ENCODE measurements around the gene ASXL3. TPM values are rescaled to one million over a fixed set of nuclear protein-coding genes. Genes with fewer than 3 reads are reported as not detected.

The ASXL3 gene
- total and polyA plus RNA-seq, 9 of the 15 experiments (the other 6 are each of a cell fraction or from before 2014, with no cell fraction given) = not detected

GRCh38 chr18:33781429-33781828 lies 203.4 kb downstream of the ASXL3 start:
- no peak for FAIRE-seq
- H3K27ac ChIP-seq (ENCODE audit: extremely low read depth, low read depth, low read length) = no peak overlapping the region
- no peak for DNase-seq (ENCODE audit: extremely low read depth in 1 of 4, low spot score in 3 of 4)
- H3K4me1 ChIP-seq (replicated peaks in 1 of 2; ENCODE audit: control insufficient read depth in 2 of 2, insufficient read depth in 2 of 2, low read length in 2 of 2) = no peaks in the 10 kb centered on the region
- H3K79me2 ChIP-seq (ENCODE audit: control insufficient read depth, insufficient read depth, low read length) = no peaks in the 10 kb centered on the region
- ChIA-PET CTCF (ENCODE audit: low intra/inter-chr PET ratio) (no interaction called here), POLR2A (no interaction called here)
- H3K9me1 ChIP-seq (ENCODE audit: control insufficient read depth, insufficient read depth, low read length) = no peaks in the 10 kb centered on the region
- H3K4me2 ChIP-seq (ENCODE audit: insufficient read depth, low read length) = no peak overlapping the region
- H3K4me3 ChIP-seq = no peak overlapping the region
- H2AFZ ChIP-seq (ENCODE audit: low read depth, low read length) = no peak overlapping the region
- BruUV-seq (replicated peaks) = no TSS peak
- no peak for TF ChIP-seq FOSL1 (tag; conservative IDR thresholded peaks at IDR 0.05)
- no peak for TF ChIP-seq MAFK (IDR thresholded peaks at IDR 0.05; ENCODE audit: low read length)
- TF ChIP-seq KLF1 (tag; IDR thresholded peaks at IDR 0.05) = no peak
- TF ChIP-seq TBP (optimal IDR thresholded peaks at IDR 0.05; ENCODE audit: low read depth, low read length) = no peak
- no peak for TF ChIP-seq MCM5 (IDR thresholded peaks at IDR 0.05; ENCODE audit: low read depth)
- TF ChIP-seq ZNF655 (CRISPR knock-in tag; IDR thresholded peaks at IDR 0.05) = no peak
- no peak for TF ChIP-seq PRMT5 (CRISPR knock-in tag; IDR thresholded peaks at IDR 0.05)
- no peak for TF ChIP-seq BRF1 (IDR thresholded peaks at IDR 0.05; ENCODE audit: borderline replicate concordance, extremely low read depth, insufficient read length)
- TF ChIP-seq C11orf30 (IDR thresholded peaks at IDR 0.05; ENCODE audit: low read depth) = no peak
- no peak for TF ChIP-seq CHD4 (IDR thresholded peaks at IDR 0.05; ENCODE audit: insufficient read depth, insufficient replicate concordance, low read depth, low read length, poor library complexity, severe bottlenecking)
- no peak for TF ChIP-seq SREBF2 (CRISPR knock-in tag; IDR thresholded peaks at IDR 0.05)
- no peak for TF ChIP-seq PPARD (CRISPR knock-in tag; IDR thresholded peaks at IDR 0.05)
- TF ChIP-seq EWSR1 (IDR thresholded peaks at IDR 0.05; ENCODE audit: borderline replicate concordance, low read depth, partially characterized antibody) = no peak
- TF ChIP-seq IRF1 (CRISPR knock-in tag; IDR thresholded peaks at IDR 0.05; ENCODE audit: borderline replicate concordance) = no peak
- TF ChIP-seq KHSRP (IDR thresholded peaks at IDR 0.05) = no peak
- TF ChIP-seq GTF2A2 (tag; IDR thresholded peaks at IDR 0.05) = no peak
- TF ChIP-seq ZHX1 (conservative IDR thresholded peaks at IDR 0.05; ENCODE audit: low read length) = no peak
- no peak for TF ChIP-seq SMARCE1 (IDR thresholded peaks at IDR 0.05)
- TF ChIP-seq TEAD2 (tag; IDR thresholded peaks at IDR 0.05) = no peak
- TF ChIP-seq SMAD2 (IDR thresholded peaks at IDR 0.05; ENCODE audit: low read depth, low read length) = no peak
- in situ Hi-C loops (cut with MboI) = no loop called here
- no peaks in the 10 kb centered on the region for H3K27me3 ChIP-seq (ENCODE audit: control insufficient read depth in 2 of 2, insufficient read depth in 2 of 2, low read length in 2 of 2)
- no peak overlapping the region for H3K9ac ChIP-seq (ENCODE audit: insufficient read depth in 1 of 2, low read depth in 2 of 2, low read length in 2 of 2)
- no peak for ATAC-seq
- no peaks in the 10 kb centered on the region for H4K20me1 ChIP-seq (replicated peaks; ENCODE audit: control insufficient read depth, insufficient read depth, low read length)
- H3K9me3 ChIP-seq (replicated peaks; ENCODE audit: control insufficient read depth, insufficient read depth, low read depth, low read length) = peaks cover 2% of the 10 kb centered on the region; the same call in 1 of the 2 replicates
- no peaks in the 10 kb centered on the region for H3K36me3 ChIP-seq (ENCODE audit: control insufficient read depth, insufficient read depth, low read length)
- intact Hi-C loops (cut with micrococcal nuclease) = no loop called here

All from K562 (cell line).